Neutrophil (primary cell): Measurements from ENCODE around the gene TSPYL1.

ENCODE experiments used
- H3K27ac ChIP-seq: fragments of 200-600 bp; sonication (generic); 2 replicates; pipeline ENCODE4 v1.5.1; 2016; ENCODE audit warnings: mild to moderate bottlenecking, moderate library complexity
- H3K27me3 ChIP-seq: fragments of 200-600 bp; sonication (generic); 2 replicates; pipeline ENCODE4 v1.6.0; 2016; ENCODE audit warnings: mild to moderate bottlenecking
- H3K36me3 ChIP-seq: fragments of 200-600 bp; sonication (generic); 2 replicates; pipeline ENCODE4 v1.5.1; 2017
- H3K4me1 ChIP-seq, 2 experiments: fragments of 200-600 bp in 1 of 2; sonication (generic) in 1 of 2; 1 replicate in 1 of 2; 2 replicates in 1 of 2; pipeline versions ENCODE4 v1.5.1 to v1.6.1; 2013 to 2016; ENCODE audit warnings: low read depth in 1 of 2, low read length in 1 of 2, mild to moderate bottlenecking in 1 of 2, moderate library complexity in 1 of 2; ENCODE audit not compliant: control insufficient read depth in 1 of 2, insufficient read depth in 1 of 2
- H3K4me3 ChIP-seq, 2 experiments: fragments of 200-600 bp in 1 of 2; sonication (generic) in 1 of 2; 1 replicate in 1 of 2; 2 replicates in 1 of 2; pipeline ENCODE4 v1.5.1; 2013 to 2016; ENCODE audit warnings: low read depth in 1 of 2, low read length in 1 of 2, mild to moderate bottlenecking in 1 of 2, moderate library complexity in 1 of 2
- H3K9me3 ChIP-seq: fragments of 200-600 bp; sonication (generic); 2 replicates; pipeline ENCODE4 v1.5.1; 2016
- CTCF ChIP-seq: fragments of 200-600 bp; sonication (generic); IDR thresholded peaks from 2 replicates; pipeline ENCODE4 v1.5.1; 2016; ENCODE audit warnings: antibody characterized with exemption

TSPYL1 gene

GRCh38 chr6:116251568-116252384, 28.0 kb downstream of the TSPYL1 start:
- H3K9me3 ChIP-seq: no peaks in the 10 kb centered on the region
- H3K36me3 ChIP-seq: no peaks in the 10 kb centered on the region
- no peak overlapping the region for H3K4me3 ChIP-seq
- no peaks in the 10 kb centered on the region for H3K27me3 ChIP-seq
- TF ChIP-seq CTCF: no peak
- peaks cover 27 to 45% of the 10 kb centered on the region in 2 experiments for H3K4me1 ChIP-seq
- no peak overlapping the region for H3K27ac ChIP-seq

GRCh38 chr6:116248577-116248976, 31.2 kb downstream of the TSPYL1 start:
- H3K4me3 ChIP-seq: no peak overlapping the region
- H3K36me3 ChIP-seq: peaks cover 4% of the 10 kb centered on the region
- no peaks in the 10 kb centered on the region for H3K9me3 ChIP-seq
- no peak for TF ChIP-seq CTCF
- H3K27me3 ChIP-seq: no peaks in the 10 kb centered on the region
- peaks cover 22 to 46% of the 10 kb centered on the region in 2 experiments for H3K4me1 ChIP-seq
- peak overlapping the region; percentile 71 for H3K27ac ChIP-seq

GRCh38 chr6:116247285-116247684, 32.4 kb downstream of the TSPYL1 start:
- H3K27me3 ChIP-seq: no peaks in the 10 kb centered on the region
- no peak for TF ChIP-seq CTCF
- no peaks in the 10 kb centered on the region for H3K9me3 ChIP-seq
- H3K4me1 ChIP-seq: peaks cover 16 to 40% of the 10 kb centered on the region in 2 experiments
- H3K36me3 ChIP-seq: peaks cover 4% of the 10 kb centered on the region
- peak overlapping the region; percentile 71 for H3K27ac ChIP-seq
- H3K4me3 ChIP-seq: no peak overlapping the region

- no peak for TF ChIP-seq CTCF
- Histone ChIP-seq H3K4me3 (no peak overlapping the region), H3K27ac (peak overlapping the region; percentile 71), H3K36me3 (peaks cover 4% of the 10 kb centered on the region), H3K4me1 (peaks cover 16 to 29% of the 10 kb centered on the region in 2 experiments), H3K9me3 (no peaks in the 10 kb centered on the region), H3K27me3 (no peaks in the 10 kb centered on the region)
Observed at GRCh38 chr6:116246089-116246488, 33.6 kb downstream of the TSPYL1 start.

GRCh38 chr6:116244284-116244683, 35.4 kb downstream of the TSPYL1 start:
- Histone ChIP-seq H3K27me3 (no peaks in the 10 kb centered on the region), H3K4me3 (no peak overlapping the region), H3K9me3 (no peaks in the 10 kb centered on the region), H3K36me3 (peaks cover 4% of the 10 kb centered on the region), H3K27ac (no peak overlapping the region), H3K4me1 (peaks cover 16 to 23% of the 10 kb centered on the region in 2 experiments)
- TF ChIP-seq CTCF: no peak
